ENCODE measurements around the gene IL17RC. TPM values are rescaled to one million over a fixed set of nuclear protein-coding genes. Genes with fewer than 3 reads are reported as not detected.
A peak's percentile ranks its signal among the peaks of the same experiment; 100 is the strongest.

IL17RC gene
- total and polyA plus RNA-seq, 4 donors: 16.7 to 34.2 (median 28.4) TPM

DNA sequence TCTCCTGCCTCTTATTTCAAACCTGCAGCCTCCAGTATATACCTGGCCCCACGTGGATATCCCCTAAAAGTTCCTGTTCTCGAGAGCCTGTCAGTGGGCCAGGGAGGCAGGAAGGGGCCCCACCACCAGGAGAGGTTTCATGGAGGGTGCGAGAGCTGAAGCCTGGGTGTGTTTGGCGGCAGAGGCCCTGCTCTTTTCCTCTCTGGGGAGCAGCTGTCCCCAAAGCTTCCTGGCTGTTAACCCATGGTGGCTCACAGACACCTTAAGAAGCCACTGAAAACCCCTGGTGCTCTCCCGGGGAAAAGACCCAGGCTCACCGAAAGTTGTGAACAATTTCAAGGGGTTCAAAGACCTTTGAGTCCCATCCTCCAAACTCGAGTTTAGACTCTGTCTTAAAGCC is 34.2 kb downstream of the IL17RC start:
- peaks cover 30% of the 10 kb centered on the region for H3K4me1 ChIP-seq (ENCODE audit: control insufficient read depth, insufficient read depth, low read length)
- H3K36me3 ChIP-seq (ENCODE audit: control insufficient read depth, insufficient read depth, low read length): peaks cover 26% of the 10 kb centered on the region
- no peaks in the 10 kb centered on the region for H3K27me3 ChIP-seq (ENCODE audit: control insufficient read depth, insufficient read depth, low read length)
- H3K9me3 ChIP-seq (ENCODE audit: control insufficient read depth, insufficient read depth, low read length): no peaks in the 10 kb centered on the region
- H3K4me3 ChIP-seq (ENCODE audit: low read depth, low read length): peak overlapping the region; percentile 53
- WGBS (ENCODE audit: insufficient coverage): 27% methylated on average over 5 of the region's 7 CpGs
- no peak for DNase-seq (ENCODE audit: low read depth in 4 of 6, low spot score in 6 of 6)
- H3K27ac ChIP-seq (ENCODE audit: low read depth, low read length): no peak overlapping the region

- DNase-seq (ENCODE audit: low read depth in 4 of 6, low spot score in 6 of 6): no peak
- Histone ChIP-seq H3K36me3 (ENCODE audit: control insufficient read depth, insufficient read depth, low read length) (peaks cover 26% of the 10 kb centered on the region), H3K4me3 (ENCODE audit: low read depth, low read length) (peak overlapping the region; percentile 53), H3K9me3 (ENCODE audit: control insufficient read depth, insufficient read depth, low read length) (no peaks in the 10 kb centered on the region), H3K27ac (ENCODE audit: low read depth, low read length) (no peak overlapping the region), H3K4me1 (ENCODE audit: control insufficient read depth, insufficient read depth, low read length) (peaks cover 27% of the 10 kb centered on the region), H3K27me3 (ENCODE audit: control insufficient read depth, insufficient read depth, low read length) (no peaks in the 10 kb centered on the region)
- WGBS (ENCODE audit: insufficient coverage): 20% methylated on average over 6 of the region's 10 CpGs
Measured at GRCh38 chr3:9951598-9951961, 34.7 kb downstream of the IL17RC start.

DNA sequence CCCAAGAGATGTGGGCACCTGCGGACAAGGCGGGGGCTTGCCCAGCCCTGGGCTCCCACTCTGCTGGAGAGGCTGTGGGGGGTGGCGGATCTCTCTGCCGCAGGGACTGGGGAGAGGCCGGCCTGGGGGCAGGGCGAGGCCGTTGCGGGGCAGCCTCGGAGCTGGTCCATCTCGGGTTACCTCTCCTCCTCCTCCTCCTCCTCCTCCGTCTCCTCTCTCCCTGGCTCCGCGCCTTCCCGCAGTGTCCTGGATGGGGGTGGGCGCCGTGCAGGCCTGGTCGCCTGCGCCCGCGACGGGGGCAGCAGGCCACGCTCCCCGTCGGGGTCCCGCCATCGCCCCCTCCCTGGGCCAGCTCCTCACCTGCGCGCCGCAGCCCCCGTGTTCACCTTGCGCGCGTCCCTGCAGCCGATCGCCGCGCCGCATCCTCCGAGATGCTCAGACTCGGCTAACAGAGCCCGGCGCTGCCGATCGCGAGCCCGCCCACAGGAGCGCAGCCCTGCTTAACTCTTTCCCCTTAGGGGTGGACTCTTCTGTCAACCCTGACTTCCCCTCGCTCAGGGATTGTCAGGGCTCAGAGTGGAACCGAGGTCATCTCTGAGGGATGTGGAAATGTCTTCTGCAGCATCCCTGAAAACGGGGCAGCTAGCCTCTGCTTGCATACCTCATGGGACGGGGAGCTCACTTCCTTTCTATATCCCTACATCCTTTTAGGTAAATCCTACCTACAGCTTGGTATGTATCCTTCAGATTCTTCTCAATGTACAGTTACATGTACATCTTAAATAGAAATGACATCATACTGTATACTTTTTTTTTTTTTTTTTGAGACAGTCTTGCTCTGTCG is 35.3 kb downstream of the IL17RC start, which contains the start of gene PRRT3:
PRRT3 (minus strand) TSS at position 447 of the 844 bp plus-strand sequence. CDS start 2,293 bp downstream, outside the sequence.
- no peaks in the 10 kb centered on the region for H3K9me3 ChIP-seq (ENCODE audit: control insufficient read depth, insufficient read depth, low read length)
- peaks cover 25% of the 10 kb centered on the region for H3K36me3 ChIP-seq (ENCODE audit: control insufficient read depth, insufficient read depth, low read length)
- peaks cover 22% of the 10 kb centered on the region for H3K4me1 ChIP-seq (ENCODE audit: control insufficient read depth, insufficient read depth, low read length)
- no peak within 1 kb of the TSS for H3K27ac ChIP-seq (ENCODE audit: low read depth, low read length)
- no peaks in the 10 kb centered on the region for H3K27me3 ChIP-seq (ENCODE audit: control insufficient read depth, insufficient read depth, low read length)
- peak within 1 kb of the TSS; percentile 53 for H3K4me3 ChIP-seq (ENCODE audit: low read depth, low read length)
- under 1% methylated on average over 49 of the region's 52 CpGs for WGBS (ENCODE audit: insufficient coverage)
- peak in 2 of 6 donors; percentile 73 to 86 for DNase-seq (ENCODE audit: low read depth in 4 of 6, low spot score in 6 of 6)

DNA sequence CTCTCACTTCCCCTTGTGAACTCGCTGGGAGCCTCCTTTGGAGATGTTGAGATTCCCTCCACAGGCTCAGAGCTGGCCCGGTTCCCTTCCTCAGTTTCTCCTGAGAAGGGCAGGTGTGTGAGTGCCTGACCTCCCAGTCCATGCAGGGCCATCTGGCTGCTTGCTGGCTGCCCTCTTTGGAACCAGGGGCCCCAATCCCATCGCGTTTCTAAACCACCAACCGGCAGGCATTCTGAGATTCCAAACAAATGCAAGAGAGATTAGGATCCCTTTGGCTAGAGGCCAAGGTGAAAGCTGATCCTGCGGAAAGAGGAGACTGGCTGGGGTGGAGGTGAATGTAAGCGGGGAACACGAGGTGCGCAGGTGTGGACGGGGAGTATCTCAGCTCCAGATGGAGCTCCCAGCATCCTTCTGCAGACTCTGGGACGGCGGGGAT is 38.2 kb downstream of the IL17RC start:
- Histone ChIP-seq H3K27ac (ENCODE audit: low read depth, low read length) (no peak overlapping the region), H3K9me3 (ENCODE audit: control insufficient read depth, insufficient read depth, low read length) (no peaks in the 10 kb centered on the region), H3K36me3 (ENCODE audit: control insufficient read depth, insufficient read depth, low read length) (peaks cover 2% of the 10 kb centered on the region), H3K27me3 (ENCODE audit: control insufficient read depth, insufficient read depth, low read length) (no peaks in the 10 kb centered on the region), H3K4me1 (ENCODE audit: control insufficient read depth, insufficient read depth, low read length) (peaks cover 14% of the 10 kb centered on the region), H3K4me3 (ENCODE audit: low read depth, low read length) (no peak overlapping the region)
- no peak for DNase-seq (ENCODE audit: low read depth in 4 of 6, low spot score in 6 of 6)
- WGBS (ENCODE audit: insufficient coverage): 32% methylated on average over 10 of the region's 12 CpGs

DNA sequence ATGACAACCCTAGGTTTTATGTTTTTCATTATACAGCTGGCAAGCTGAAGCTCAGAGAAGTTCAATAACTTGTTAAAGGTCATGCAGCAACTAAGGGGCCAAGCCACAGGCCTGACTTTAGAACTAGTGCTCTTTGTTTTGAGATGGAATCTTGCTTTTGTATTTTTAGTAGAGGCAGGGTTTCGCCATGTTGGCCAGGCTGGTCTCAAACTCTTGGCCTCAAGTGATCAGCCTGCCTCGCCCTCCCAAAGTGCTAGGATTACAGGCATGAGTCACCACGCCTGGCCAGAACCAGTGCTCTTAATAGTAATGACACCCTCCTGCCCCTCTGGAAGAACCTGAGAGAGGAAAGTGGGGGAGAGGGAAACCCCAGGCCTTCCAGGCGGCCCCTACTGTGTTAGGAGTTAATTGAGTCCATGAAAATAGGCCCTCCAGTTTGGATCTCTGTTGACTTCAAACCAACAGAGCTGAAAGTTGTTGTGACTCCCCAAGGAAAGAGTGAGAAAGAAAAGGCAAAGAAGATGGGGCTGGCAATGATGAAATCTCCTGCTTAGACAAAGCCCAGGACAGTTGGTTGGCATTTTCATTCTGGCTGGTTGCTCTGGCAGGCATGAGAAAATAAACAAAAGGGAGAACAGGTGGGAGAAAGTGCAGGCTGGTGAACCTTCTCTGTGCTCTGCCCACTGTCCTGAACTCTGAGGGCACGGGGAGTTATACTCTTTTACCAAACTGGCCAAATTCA is 38.9 kb downstream of the IL17RC start:
- DNase-seq (ENCODE audit: low read depth in 4 of 6, low spot score in 6 of 6): no peak
- 94% methylated on average over 3 of the region's 5 CpGs for WGBS (ENCODE audit: insufficient coverage)
- Histone ChIP-seq H3K27me3 (ENCODE audit: control insufficient read depth, insufficient read depth, low read length) (no peaks in the 10 kb centered on the region), H3K4me3 (ENCODE audit: low read depth, low read length) (no peak overlapping the region), H3K36me3 (ENCODE audit: control insufficient read depth, insufficient read depth, low read length) (no peaks in the 10 kb centered on the region), H3K27ac (ENCODE audit: low read depth, low read length) (no peak overlapping the region), H3K4me1 (ENCODE audit: control insufficient read depth, insufficient read depth, low read length) (peaks cover 14% of the 10 kb centered on the region), H3K9me3 (ENCODE audit: control insufficient read depth, insufficient read depth, low read length) (no peaks in the 10 kb centered on the region)

GRCh38 chr3:9957214-9957613 is 40.3 kb downstream of the IL17RC start:
- peaks cover 4% of the 10 kb centered on the region for H3K4me1 ChIP-seq (ENCODE audit: control insufficient read depth, insufficient read depth, low read length)
- H3K9me3 ChIP-seq (ENCODE audit: control insufficient read depth, insufficient read depth, low read length): no peaks in the 10 kb centered on the region
- H3K27me3 ChIP-seq (ENCODE audit: control insufficient read depth, insufficient read depth, low read length): no peaks in the 10 kb centered on the region
- H3K4me3 ChIP-seq (ENCODE audit: low read depth, low read length): no peak overlapping the region
- peak in 1 of 6 donors; percentile 14 for DNase-seq (ENCODE audit: low read depth in 4 of 6, low spot score in 6 of 6)
- no peak overlapping the region for H3K27ac ChIP-seq (ENCODE audit: low read depth, low read length)
- peaks cover 2% of the 10 kb centered on the region for H3K36me3 ChIP-seq (ENCODE audit: control insufficient read depth, insufficient read depth, low read length)
- WGBS (ENCODE audit: insufficient coverage): no CpG with 5 or more reads among the region's 5 CpGs

GRCh38 chr3:9965200-9965875 is 48.4 kb downstream of the IL17RC start:
- DNase-seq (ENCODE audit: low read depth in 4 of 6, low spot score in 6 of 6): no peak
- no peaks in the 10 kb centered on the region for H3K4me1 ChIP-seq (ENCODE audit: control insufficient read depth, insufficient read depth, low read length)
- WGBS (ENCODE audit: insufficient coverage): 92% methylated on average over 2 of the region's 6 CpGs
- peaks cover 35% of the 10 kb centered on the region for H3K36me3 ChIP-seq (ENCODE audit: control insufficient read depth, insufficient read depth, low read length)
- H3K4me3 ChIP-seq (ENCODE audit: low read depth, low read length): no peak overlapping the region
- H3K27me3 ChIP-seq (ENCODE audit: control insufficient read depth, insufficient read depth, low read length): no peaks in the 10 kb centered on the region
- H3K9me3 ChIP-seq (ENCODE audit: control insufficient read depth, insufficient read depth, low read length): no peaks in the 10 kb centered on the region
- H3K27ac ChIP-seq (ENCODE audit: low read depth, low read length): no peak overlapping the region

- Histone ChIP-seq H3K9me3 (ENCODE audit: control insufficient read depth, insufficient read depth, low read length) (no peaks in the 10 kb centered on the region), H3K27ac (ENCODE audit: low read depth, low read length) (no peak overlapping the region), H3K36me3 (ENCODE audit: control insufficient read depth, insufficient read depth, low read length) (peaks cover 43% of the 10 kb centered on the region), H3K27me3 (ENCODE audit: control insufficient read depth, insufficient read depth, low read length) (no peaks in the 10 kb centered on the region), H3K4me3 (ENCODE audit: low read depth, low read length) (no peak overlapping the region), H3K4me1 (ENCODE audit: control insufficient read depth, insufficient read depth, low read length) (no peaks in the 10 kb centered on the region)
- no peak for DNase-seq (ENCODE audit: low read depth in 4 of 6, low spot score in 6 of 6)
- 100% methylated on average over 1 of the region's 2 CpGs for WGBS (ENCODE audit: insufficient coverage)
Measured at GRCh38 chr3:9966841-9967240, 49.9 kb downstream of the IL17RC start.

- DNase-seq (ENCODE audit: low read depth in 4 of 6, low spot score in 6 of 6): no peak
- H3K4me1 ChIP-seq (ENCODE audit: control insufficient read depth, insufficient read depth, low read length): no peaks in the 10 kb centered on the region
- peaks cover 53% of the 10 kb centered on the region for H3K36me3 ChIP-seq (ENCODE audit: control insufficient read depth, insufficient read depth, low read length)
- H3K27ac ChIP-seq (ENCODE audit: low read depth, low read length): no peak overlapping the region
- H3K4me3 ChIP-seq (ENCODE audit: low read depth, low read length): no peak overlapping the region
- no peaks in the 10 kb centered on the region for H3K9me3 ChIP-seq (ENCODE audit: control insufficient read depth, insufficient read depth, low read length)
- H3K27me3 ChIP-seq (ENCODE audit: control insufficient read depth, insufficient read depth, low read length): no peaks in the 10 kb centered on the region
- 98% methylated on average over 4 of the region's 4 CpGs for WGBS (ENCODE audit: insufficient coverage)
Measured at GRCh38 chr3:9969632-9970019, 52.7 kb downstream of the IL17RC start.

All from spinal cord (tissue), 10 donors.